ENCODE data around the gene IRX3. TPM values are rescaled to one million over a fixed set of nuclear protein-coding genes. Genes with fewer than 3 reads are reported as not detected.

Gene IRX3
- total RNA-seq, 1 donor from 2014 or later = 108 TPM

DNA sequence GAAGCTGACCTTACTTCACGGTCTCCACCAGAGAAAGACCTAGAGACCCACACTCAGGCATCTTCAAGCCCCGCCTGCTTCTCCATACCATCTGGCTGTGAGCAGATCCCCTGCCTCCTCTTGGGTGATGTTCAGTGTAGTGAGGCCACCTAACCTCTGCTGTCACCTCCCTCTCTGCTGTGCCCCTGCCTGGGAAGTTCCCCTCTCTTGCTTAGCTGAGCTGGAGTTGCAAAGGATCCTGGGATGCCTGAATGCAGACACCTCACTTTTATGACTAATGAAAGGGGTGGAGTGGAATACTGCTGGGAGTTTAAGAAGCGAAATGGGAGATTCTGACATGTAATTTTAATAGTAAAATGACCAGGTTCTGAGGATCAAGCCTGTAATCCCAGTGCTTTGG lies 5.8 kb downstream of the IRX3 start:
- Histone ChIP-seq H3K27me3 (ENCODE audit: low read depth) (peaks cover 53% of the 10 kb centered on the region), H3K27ac (peak overlapping the region; percentile 73), H3K36me3 (no peaks in the 10 kb centered on the region), H3K4me3 (no peak overlapping the region), H3K4me1 (peaks cover 28% of the 10 kb centered on the region), H3K9me3 (no peaks in the 10 kb centered on the region)
- DNase-seq = no peak
- intact Hi-C loops (cut with DNase I) = no loop called here
- no peak for ATAC-seq
- TF ChIP-seq, protein P1, sequence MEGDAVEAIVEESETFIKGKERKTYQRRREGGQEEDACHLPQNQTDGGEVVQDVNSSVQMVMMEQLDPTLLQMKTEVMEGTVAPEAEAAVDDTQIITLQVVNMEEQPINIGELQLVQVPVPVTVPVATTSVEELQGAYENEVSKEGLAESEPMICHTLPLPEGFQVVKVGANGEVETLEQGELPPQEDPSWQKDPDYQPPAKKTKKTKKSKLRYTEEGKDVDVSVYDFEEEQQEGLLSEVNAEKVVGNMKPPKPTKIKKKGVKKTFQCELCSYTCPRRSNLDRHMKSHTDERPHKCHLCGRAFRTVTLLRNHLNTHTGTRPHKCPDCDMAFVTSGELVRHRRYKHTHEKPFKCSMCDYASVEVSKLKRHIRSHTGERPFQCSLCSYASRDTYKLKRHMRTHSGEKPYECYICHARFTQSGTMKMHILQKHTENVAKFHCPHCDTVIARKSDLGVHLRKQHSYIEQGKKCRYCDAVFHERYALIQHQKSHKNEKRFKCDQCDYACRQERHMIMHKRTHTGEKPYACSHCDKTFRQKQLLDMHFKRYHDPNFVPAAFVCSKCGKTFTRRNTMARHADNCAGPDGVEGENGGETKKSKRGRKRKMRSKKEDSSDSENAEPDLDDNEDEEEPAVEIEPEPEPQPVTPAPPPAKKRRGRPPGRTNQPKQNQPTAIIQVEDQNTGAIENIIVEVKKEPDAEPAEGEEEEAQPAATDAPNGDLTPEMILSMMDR (IDR thresholded peaks at IDR 0.05) = no peak

DNA sequence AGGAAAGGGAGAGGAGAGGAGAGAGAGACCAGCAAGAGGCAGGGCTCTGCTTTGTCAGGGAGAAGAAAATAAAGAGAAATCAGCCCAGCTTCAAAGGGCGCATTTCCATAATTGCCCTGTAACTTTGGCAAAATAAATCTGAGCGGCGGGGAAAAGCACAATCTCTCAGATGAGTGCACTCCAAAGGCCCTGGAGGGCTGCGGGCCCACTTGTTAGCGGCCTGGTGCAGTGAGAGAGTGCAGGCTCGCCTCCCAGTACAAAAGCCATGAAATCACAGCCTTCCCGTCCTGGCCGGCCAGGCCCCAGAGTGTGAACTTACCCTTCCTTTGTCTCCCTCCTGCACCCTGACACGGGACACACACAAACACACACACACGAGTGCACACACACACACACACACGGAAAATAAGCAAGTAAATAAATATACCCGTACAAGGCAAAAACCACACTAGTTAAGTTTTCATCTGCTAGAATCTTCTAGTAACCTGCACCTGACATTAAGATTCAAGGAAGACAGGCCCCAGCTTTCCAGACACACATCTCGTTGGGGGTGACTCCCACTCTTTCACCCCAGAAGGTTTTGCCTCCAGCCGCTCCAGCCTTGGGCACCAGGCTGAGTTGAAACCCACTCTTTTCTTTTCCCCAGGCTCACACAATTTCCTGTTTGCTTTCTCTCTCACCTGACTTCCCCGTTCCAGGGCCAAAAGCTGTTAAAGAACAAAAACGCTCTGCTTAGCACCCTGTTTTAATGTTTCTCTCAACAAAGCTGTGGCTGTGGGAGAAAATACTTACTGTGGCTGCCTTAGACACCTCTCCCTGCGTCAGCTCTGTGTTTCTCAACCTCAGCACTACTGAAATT lies 8.5 kb downstream of the IRX3 start:
- peaks cover 12% of the 10 kb centered on the region for H3K4me1 ChIP-seq
- H3K27me3 ChIP-seq (ENCODE audit: low read depth) = peaks cover 26% of the 10 kb centered on the region
- no peaks in the 10 kb centered on the region for H3K36me3 ChIP-seq
- TF ChIP-seq, protein P1 (IDR thresholded peaks at IDR 0.05) = no peak
- intact Hi-C loops (cut with DNase I) = no loop called here
- H3K4me3 ChIP-seq = no peak overlapping the region
- no peaks in the 10 kb centered on the region for H3K9me3 ChIP-seq
- DNase-seq (peak; percentile 75), ATAC-seq (peak; percentile 69 to 70)
- H3K27ac ChIP-seq = peak overlapping the region; percentile 72

DNA sequence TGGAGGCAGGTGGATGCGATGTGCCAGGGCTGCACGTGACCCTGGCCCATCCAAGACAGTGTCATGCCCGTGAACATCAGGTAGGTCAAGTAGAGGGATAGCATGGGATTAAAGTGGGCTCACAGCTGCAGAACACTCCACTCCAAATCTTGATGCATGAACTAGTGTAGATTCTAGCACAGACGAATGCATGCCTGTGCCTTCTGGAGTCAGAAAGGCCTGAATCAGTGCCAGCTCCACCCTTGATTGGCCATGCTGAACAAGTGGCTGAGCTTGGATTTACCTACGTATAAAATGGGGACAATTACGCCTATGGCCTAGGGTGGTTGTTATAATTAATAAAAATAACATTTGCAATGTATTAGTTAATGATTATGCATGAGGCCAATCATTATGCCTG lies 10.6 kb downstream of the IRX3 start:
- DNase-seq = no peak
- Histone ChIP-seq H3K4me1 (no peaks in the 10 kb centered on the region), H3K9me3 (no peaks in the 10 kb centered on the region), H3K27me3 (ENCODE audit: low read depth) (peaks cover 5% of the 10 kb centered on the region), H3K27ac (no peak overlapping the region), H3K36me3 (no peaks in the 10 kb centered on the region), H3K4me3 (no peak overlapping the region)
- intact Hi-C loops (cut with DNase I) = no loop called here
- TF ChIP-seq, protein P1 (IDR thresholded peaks at IDR 0.05) = no peak
- ATAC-seq = no peak

DNA sequence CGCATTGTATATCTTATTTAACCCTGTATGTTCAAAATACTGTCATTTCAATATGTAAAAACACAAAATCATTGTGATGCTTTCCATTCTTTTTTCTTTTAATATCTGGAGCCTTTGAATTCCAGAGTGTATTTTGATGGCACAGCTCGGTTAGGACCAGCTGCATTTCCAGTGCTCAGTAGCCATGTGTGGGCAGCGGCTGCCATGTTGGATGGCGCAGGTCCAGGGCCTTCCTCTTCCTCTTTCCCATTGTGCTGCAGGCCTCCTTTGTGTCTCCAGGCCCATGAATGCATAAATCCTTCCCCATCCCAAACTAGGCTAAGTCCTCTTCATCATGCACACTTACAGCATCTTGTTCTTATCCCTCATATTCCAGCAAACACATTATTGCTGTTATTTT lies 13.0 kb downstream of the IRX3 start:
- ATAC-seq (no peak), DNase-seq (no peak)
- intact Hi-C loops (cut with DNase I) = no loop called here
- H3K4me1 ChIP-seq = no peaks in the 10 kb centered on the region
- H3K4me3 ChIP-seq = no peak overlapping the region
- H3K36me3 ChIP-seq = no peaks in the 10 kb centered on the region
- H3K9me3 ChIP-seq = no peaks in the 10 kb centered on the region
- no peak overlapping the region for H3K27ac ChIP-seq
- H3K27me3 ChIP-seq (ENCODE audit: low read depth) = no peaks in the 10 kb centered on the region
- TF ChIP-seq, protein P1 (IDR thresholded peaks at IDR 0.05) = no peak

DNA sequence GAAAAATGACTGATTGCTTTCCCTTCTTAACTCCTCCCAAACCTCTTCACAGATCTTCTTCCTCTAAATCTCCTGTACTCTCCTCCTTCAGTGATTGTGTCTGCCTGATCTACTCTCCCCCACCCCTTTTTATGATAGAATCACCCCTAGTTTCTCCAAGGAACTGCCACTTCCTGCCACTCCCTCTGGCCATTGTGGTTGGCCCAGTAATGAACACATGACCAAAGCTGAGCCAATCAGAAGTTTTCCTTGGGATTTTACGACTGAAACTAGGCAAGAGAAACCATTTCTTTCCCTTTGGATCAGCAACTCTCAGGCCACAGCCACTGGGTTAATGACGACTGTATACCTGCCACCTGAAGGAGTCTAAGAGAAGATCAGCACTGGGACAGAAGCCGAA lies 15.9 kb downstream of the IRX3 start:
- Histone ChIP-seq H3K9me3 (no peaks in the 10 kb centered on the region), H3K36me3 (no peaks in the 10 kb centered on the region), H3K27me3 (ENCODE audit: low read depth) (no peaks in the 10 kb centered on the region), H3K4me3 (no peak overlapping the region), H3K4me1 (peaks cover 6% of the 10 kb centered on the region), H3K27ac (no peak overlapping the region)
- no peak for DNase-seq
- TF ChIP-seq, protein P1 (IDR thresholded peaks at IDR 0.05) = no peak
- no peak for ATAC-seq
- intact Hi-C loops (cut with DNase I) = no loop called here
